AG10803 (cell line): ENCODE data around the gene COL6A3.
A peak's percentile ranks its signal among the peaks of the same experiment; 100 is the strongest.

Source experiments
- DNase-seq: peaks from one replicate; pipeline ENCODE4 v3.0.0; 2010; ENCODE audit warnings: low read depth
- H3K4me3 ChIP-seq: 2 replicates; pipeline ENCODE4 v1.5.1; 2011; ENCODE audit warnings: mild to moderate bottlenecking, low read length, control low read depth
- CTCF ChIP-seq: conservative IDR thresholded peaks from 2 replicates; pipeline ENCODE4 v1.5.1; 2011; ENCODE audit warnings: mild to moderate bottlenecking, low read length, control low read depth, inconsistent platforms

The COL6A3 gene

GRCh38 chr2:237392186-237392585 is 21.8 kb downstream of the COL6A3 start:
- peak; percentile 52 for DNase-seq
- TF ChIP-seq CTCF = no peak
- H3K4me3 ChIP-seq = no peak overlapping the region

GRCh38 chr2:237391140-237391539 is 22.8 kb downstream of the COL6A3 start:
- H3K4me3 ChIP-seq = no peak overlapping the region
- DNase-seq = peak; percentile 63
- no peak for TF ChIP-seq CTCF

GRCh38 chr2:237390235-237390634 is 23.7 kb downstream of the COL6A3 start:
- TF ChIP-seq CTCF = no peak
- DNase-seq = no peak
- H3K4me3 ChIP-seq = no peak overlapping the region

- TF ChIP-seq CTCF = no peak
- H3K4me3 ChIP-seq = no peak overlapping the region
- DNase-seq = peak; percentile 78
Observed at GRCh38 chr2:237389831-237390230, 24.1 kb downstream of the COL6A3 start.

- TF ChIP-seq CTCF = no peak
- H3K4me3 ChIP-seq = no peak overlapping the region
- peak; percentile 71 for DNase-seq
Observed at GRCh38 chr2:237388036-237388435, 25.9 kb downstream of the COL6A3 start.

GRCh38 chr2:237384672-237385020 is 29.3 kb downstream of the COL6A3 start:
- no peak for TF ChIP-seq CTCF
- H3K4me3 ChIP-seq = no peak overlapping the region
- DNase-seq = no peak

- peak; percentile 78 for DNase-seq
- no peak for TF ChIP-seq CTCF
- no peak overlapping the region for H3K4me3 ChIP-seq
Observed at GRCh38 chr2:237383991-237384671, 29.8 kb downstream of the COL6A3 start.
